Cardiac fibroblast (primary cell): ENCODE results near the gene CXXC5.
A peak's percentile ranks its signal among the peaks of the same experiment; 100 is the strongest.

ENCODE experiments used
- DNase-seq, 2 donors: peaks; one replicate each; pipeline versions ENCODE4 v3.0.0 to v3.0.0-alpha.2; 2010; ENCODE audit warnings: low read depth in 2 of 2
- H3K4me3 ChIP-seq, 2 donors: replicated peaks in 1 of 2; 1 replicate in 1 of 2; 2 replicates in 1 of 2; pipeline ENCODE4 v1.5.1; 2011; ENCODE audit warnings: low read depth in 2 of 2, low read length in 2 of 2, mild to moderate bottlenecking in 2 of 2, moderate library complexity in 1 of 2
- TF ChIP-seq, protein P1 (sequence below): IDR thresholded peaks from one replicate; pipeline ENCODE4 v1.5.1; 2011; ENCODE audit warnings: low read depth, mild to moderate bottlenecking, low read length, inconsistent platforms

CXXC5 gene

GRCh38 chr5:139704748-139705147, 56.6 kb downstream of the CXXC5 start:
- no peak for DNase-seq
- TF ChIP-seq, protein P1, sequence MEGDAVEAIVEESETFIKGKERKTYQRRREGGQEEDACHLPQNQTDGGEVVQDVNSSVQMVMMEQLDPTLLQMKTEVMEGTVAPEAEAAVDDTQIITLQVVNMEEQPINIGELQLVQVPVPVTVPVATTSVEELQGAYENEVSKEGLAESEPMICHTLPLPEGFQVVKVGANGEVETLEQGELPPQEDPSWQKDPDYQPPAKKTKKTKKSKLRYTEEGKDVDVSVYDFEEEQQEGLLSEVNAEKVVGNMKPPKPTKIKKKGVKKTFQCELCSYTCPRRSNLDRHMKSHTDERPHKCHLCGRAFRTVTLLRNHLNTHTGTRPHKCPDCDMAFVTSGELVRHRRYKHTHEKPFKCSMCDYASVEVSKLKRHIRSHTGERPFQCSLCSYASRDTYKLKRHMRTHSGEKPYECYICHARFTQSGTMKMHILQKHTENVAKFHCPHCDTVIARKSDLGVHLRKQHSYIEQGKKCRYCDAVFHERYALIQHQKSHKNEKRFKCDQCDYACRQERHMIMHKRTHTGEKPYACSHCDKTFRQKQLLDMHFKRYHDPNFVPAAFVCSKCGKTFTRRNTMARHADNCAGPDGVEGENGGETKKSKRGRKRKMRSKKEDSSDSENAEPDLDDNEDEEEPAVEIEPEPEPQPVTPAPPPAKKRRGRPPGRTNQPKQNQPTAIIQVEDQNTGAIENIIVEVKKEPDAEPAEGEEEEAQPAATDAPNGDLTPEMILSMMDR = no peak
- no peak overlapping the region for H3K4me3 ChIP-seq

DNA sequence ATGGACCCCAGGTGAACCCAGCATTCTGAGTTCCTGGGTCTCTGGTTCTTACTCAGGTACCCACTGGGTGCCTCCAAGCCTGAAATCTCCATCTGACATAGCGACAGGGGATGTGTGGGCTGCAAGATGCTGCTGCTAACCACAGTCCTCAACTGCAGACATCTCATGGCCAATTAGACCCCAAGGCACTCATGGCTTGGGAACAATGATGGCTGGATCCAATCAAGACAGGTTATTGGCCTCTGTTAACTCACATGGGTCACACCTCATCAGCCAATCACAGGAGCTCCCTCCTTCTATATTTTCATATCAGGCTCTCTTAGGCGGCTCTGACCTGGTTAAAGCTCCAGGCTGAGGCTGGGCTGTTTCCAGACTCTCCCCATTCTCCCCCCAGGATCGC, 57.0 kb downstream of the CXXC5 start:
- DNase-seq = no peak
- TF ChIP-seq, protein P1 = no peak

DNA sequence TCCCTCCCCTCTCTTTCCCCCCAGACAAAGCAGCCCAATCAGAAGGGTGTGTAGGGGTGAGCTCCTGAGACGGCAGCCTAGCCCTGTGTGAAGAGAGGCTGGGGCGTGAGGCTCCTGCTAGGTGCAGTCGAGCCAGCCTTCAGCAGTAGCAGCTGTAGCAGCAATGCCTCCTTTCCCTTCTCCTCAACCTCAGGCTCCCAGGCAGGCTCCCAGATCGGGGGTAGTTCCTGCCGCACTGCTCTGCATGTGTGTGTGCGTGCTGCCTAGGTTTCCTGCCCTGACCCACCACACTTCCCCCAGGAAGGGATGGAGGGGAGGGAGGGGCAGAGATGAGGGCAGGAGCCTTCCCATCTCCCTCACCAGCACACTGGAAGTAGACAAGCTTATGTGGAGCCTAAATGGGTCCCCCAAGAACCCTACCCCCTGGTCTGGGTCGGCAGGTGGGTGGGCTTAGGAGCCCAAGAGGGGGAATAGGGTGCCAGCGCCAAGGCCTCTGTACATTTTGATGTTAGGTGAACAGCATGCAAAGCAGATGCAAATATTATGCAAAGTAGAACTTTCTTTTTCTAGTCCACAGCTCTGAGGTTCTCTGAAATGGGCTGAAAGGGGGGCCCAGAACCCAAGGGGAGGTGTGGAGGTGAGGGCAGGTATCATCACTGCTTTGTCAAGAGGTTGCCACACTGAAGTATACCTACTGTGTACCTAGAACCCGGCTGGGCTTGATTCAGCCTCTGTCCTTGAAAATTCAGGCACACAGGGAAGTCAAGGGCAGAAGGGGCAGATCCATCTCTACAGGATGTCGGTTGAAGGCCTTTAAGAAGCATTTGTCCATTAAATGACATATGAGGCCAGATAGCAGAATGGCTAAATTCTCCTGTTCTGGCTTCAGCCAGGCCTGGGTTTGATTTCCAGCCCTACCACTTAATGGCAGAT, 57.8 kb downstream of the CXXC5 start:
- TF ChIP-seq, protein P1 = no peak
- DNase-seq = no peak
- no peak overlapping the region for H3K4me3 ChIP-seq

More for the DNA sequence above, 57.0 kb downstream of the CXXC5 start:
- H3K4me3 ChIP-seq = no peak overlapping the region

DNA sequence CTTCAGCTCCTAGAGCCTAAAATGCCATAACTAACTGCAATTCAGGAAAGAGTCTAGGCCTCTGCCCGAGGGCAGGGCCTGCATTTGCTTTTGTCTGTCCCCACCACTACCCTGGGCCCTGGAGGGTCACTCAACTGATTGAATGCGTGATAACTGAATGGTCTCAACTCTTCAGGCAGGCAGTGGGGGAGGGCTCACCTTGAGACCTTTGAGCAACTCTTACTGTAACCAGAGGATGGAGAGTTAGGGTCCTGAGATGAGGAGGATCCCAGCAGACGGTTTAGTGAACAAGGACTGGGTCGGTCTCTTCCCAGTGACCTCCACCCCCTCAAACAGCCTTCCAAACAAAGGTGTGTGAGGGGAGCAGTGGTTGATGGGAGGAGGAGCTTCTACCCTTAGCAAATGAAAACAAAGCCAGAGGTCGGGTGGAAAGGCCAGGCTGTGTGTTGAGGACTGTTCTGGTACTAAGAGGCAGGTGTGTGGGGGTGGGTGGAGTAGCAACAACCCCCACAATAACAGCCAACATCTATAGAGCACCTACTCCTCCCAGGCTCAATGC, 59.4 kb downstream of the CXXC5 start:
- DNase-seq = no peak
- TF ChIP-seq, protein P1 = no peak
- H3K4me3 ChIP-seq = no peak overlapping the region

DNA sequence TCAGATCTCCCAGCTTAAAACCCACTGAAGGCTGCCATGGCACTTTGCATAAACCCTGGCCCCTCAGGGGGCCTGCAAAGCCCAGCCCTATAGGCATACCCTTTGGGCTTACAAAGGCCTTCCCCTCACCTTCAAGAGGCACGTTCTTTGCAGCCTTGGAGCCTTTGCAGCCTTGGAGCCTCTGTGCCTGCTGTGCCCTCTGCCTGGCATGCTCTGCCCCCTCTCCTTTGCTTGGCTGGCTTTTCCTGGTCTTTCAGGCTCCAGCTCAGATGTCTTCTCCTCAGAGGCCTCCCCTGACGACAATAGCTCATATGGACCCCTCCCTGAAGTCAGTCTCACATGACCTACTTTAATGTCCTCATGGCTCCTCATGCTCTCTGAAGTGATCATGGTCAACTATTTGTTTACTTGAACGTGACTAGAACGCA, 60.3 kb downstream of the CXXC5 start:
- DNase-seq = no peak
- H3K4me3 ChIP-seq = no peak overlapping the region
- TF ChIP-seq, protein P1 = no peak

DNA sequence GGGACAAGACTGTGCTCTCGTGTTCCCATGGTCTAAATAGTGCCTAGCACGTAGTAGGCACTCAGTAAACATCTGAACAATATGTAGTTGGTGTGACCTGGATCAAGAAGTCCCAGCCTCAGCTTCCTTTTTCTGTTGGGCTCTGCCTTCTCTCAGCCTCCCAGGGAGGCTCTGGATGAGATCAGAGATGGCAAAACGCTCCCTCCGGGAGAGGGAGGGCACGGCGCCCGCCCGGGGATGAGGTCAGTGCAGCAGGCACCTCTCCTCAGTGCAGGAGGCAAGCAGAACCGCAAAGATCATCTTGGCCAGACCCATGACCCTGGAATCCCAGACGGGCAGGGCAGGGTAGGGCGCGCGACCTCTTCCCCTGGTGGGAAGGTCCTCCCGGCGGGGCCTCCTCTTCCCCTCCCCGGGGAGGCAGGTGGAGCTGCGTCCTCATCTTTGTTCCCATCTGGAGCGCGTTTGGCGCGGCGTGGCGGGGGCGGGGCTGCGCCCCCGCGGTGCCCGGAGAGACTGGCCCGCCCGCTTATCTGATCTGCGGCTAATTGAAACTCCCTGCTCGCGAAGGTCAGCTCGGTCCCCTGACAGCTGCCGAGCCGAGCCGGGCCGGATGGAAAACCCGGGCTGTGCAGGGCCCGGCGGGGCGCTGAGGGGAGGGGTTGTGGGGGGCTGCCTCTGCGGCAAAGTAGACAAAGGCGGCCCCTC, 60.9 kb downstream of the CXXC5 start:
- no peak overlapping the region for H3K4me3 ChIP-seq
- peak; percentile 48 to 69 for DNase-seq

More for the DNA sequence above, 60.9 kb downstream of the CXXC5 start:
- TF ChIP-seq, protein P1 = no peak
